ENCODE data around the gene ZNF474. TPM values are rescaled to one million over a fixed set of nuclear protein-coding genes. Genes with fewer than 3 reads are reported as not detected.

The ZNF474 gene
- total and polyA plus RNA-seq, 9 donors, result 0.12 to 5.7 (median 0.31) TPM; not detected in 1

DNA sequence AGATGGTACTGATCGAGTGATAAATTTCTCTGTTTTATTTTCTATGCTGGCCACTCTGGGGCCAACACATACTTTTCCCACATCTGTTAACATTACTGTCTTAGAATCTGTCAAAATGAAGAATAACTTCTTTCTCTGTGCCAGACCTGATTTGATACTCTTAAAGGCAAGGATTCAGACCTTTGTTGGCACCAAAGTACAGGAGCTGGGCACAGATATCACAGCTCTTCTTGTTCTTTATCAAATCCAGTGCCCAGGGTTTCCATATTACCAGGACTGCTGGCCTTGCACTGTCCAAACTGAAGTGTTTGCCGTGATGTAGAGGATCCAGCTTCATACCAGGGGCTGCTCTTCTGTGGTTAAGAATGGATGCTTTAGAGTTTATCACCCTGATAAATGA lies 20.9 kb downstream of the ZNF474 start:
- Histone ChIP-seq H3K27me3 (no peaks in the 10 kb centered on the region), H3K4me3 (no peak overlapping the region), H3K4me1 (ENCODE audit: insufficient read depth) (peaks cover 1% of the 10 kb centered on the region), H3K9me3 (no peaks in the 10 kb centered on the region), H3K27ac (no peak overlapping the region), H3K36me3 (no peaks in the 10 kb centered on the region)
- WGBS, 3 donors, result 62 to 64% (median 64%) methylated on average over 2 of the region's 2 CpGs
- no peak for TF ChIP-seq EP300 (IDR thresholded peaks at IDR 0.05)
- TF ChIP-seq, protein P1, sequence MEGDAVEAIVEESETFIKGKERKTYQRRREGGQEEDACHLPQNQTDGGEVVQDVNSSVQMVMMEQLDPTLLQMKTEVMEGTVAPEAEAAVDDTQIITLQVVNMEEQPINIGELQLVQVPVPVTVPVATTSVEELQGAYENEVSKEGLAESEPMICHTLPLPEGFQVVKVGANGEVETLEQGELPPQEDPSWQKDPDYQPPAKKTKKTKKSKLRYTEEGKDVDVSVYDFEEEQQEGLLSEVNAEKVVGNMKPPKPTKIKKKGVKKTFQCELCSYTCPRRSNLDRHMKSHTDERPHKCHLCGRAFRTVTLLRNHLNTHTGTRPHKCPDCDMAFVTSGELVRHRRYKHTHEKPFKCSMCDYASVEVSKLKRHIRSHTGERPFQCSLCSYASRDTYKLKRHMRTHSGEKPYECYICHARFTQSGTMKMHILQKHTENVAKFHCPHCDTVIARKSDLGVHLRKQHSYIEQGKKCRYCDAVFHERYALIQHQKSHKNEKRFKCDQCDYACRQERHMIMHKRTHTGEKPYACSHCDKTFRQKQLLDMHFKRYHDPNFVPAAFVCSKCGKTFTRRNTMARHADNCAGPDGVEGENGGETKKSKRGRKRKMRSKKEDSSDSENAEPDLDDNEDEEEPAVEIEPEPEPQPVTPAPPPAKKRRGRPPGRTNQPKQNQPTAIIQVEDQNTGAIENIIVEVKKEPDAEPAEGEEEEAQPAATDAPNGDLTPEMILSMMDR (IDR thresholded peaks at IDR 0.05), result no peak
- no peak for TF ChIP-seq POLR2A (IDR thresholded peaks at IDR 0.05)
- intact Hi-C loops (cut with DNase I), result no loop called here
- no peak for DNase-seq

DNA sequence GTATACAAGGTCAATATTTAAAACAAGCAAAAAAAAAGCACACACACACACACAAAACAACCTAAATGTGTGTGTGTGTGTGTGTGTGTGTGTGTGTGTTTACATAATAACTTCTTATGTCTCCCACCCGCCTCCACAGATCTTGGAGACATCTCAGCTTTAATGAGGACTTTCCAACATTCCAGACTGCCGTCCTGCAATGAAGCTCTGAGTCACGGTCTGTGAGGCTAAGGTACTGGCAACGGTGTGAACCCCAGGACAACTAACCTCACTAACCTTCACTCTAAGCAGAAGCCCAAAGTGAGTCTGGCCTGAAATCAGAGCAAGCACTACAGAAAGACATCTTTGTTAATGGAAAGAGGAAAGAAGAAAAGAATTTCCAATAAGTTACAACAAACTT lies 22.3 kb downstream of the ZNF474 start:
- peaks cover 1% of the 10 kb centered on the region for H3K4me1 ChIP-seq (ENCODE audit: insufficient read depth)
- no peak overlapping the region for H3K4me3 ChIP-seq
- WGBS, 3 donors, result 21 to 35% (median 23%) methylated on average over 4 of the region's 4 CpGs
- no peaks in the 10 kb centered on the region for H3K27me3 ChIP-seq
- no peak for TF ChIP-seq EP300 (IDR thresholded peaks at IDR 0.05)
- TF ChIP-seq, protein P1 (IDR thresholded peaks at IDR 0.05), result no peak
- no peak for TF ChIP-seq POLR2A (IDR thresholded peaks at IDR 0.05)
- DNase-seq, result no peak
- H3K27ac ChIP-seq, result no peak overlapping the region
- no peaks in the 10 kb centered on the region for H3K36me3 ChIP-seq
- no peaks in the 10 kb centered on the region for H3K9me3 ChIP-seq
- intact Hi-C loops (cut with DNase I), result no loop called here

DNA sequence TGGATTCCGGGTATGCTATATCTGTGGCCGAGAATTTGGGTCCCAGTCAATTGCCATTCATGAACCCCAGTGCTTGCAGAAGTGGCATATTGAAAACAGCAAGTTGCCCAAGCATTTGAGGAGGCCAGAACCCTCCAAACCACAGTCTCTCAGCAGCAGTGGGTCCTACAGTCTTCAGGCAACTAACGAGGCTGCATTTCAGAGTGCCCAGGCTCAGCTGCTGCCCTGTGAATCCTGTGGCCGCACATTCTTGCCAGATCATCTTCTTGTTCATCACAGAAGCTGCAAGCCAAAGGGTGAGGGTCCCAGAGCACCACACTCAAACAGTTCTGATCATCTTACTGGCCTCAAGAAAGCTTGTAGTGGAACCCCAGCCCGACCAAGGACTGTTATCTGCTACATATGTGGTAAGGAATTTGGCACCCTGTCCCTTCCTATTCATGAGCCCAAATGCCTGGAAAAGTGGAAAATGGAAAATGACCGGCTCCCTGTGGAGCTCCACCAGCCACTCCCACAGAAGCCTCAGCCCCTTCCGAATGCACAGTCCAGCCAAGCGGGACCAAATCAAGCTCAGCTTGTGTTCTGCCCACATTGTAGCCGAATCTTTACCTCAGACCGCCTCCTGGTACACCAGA lies 23.0 kb downstream of the ZNF474 start:
- Histone ChIP-seq H3K9me3 (no peaks in the 10 kb centered on the region), H3K4me3 (no peak overlapping the region), H3K36me3 (no peaks in the 10 kb centered on the region), H3K27ac (no peak overlapping the region), H3K27me3 (no peaks in the 10 kb centered on the region), H3K4me1 (ENCODE audit: insufficient read depth) (peaks cover 1% of the 10 kb centered on the region)
- 75 to 86% (median 85%) methylated on average over 10 of the region's 10 CpGs for WGBS, 3 donors
- no peak for DNase-seq
- intact Hi-C loops (cut with DNase I), result no loop called here
- TF ChIP-seq, protein P1 (IDR thresholded peaks at IDR 0.05), result no peak
- TF ChIP-seq POLR2A (IDR thresholded peaks at IDR 0.05) (no peak), EP300 (IDR thresholded peaks at IDR 0.05) (no peak)

DNA sequence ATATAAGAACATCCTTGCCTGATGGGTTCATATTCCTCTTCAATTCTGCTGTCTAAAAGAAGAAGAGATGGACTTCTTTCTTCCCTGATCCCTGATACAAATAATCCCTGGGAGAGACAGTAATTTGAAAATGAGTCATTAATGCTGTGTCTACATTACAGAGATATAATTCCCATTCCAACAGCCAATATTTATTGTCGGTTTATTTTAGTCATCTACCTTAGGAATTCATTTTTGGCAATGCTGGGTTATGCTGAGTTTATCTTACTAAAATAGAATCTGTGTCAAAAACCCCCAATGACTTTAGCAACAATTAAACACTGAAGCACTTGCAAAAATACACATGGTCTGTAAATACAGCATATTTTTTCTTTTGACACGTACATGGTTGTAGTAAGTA lies 23.9 kb downstream of the ZNF474 start:
- H3K36me3 ChIP-seq, result no peaks in the 10 kb centered on the region
- H3K4me3 ChIP-seq, result no peak overlapping the region
- no peaks in the 10 kb centered on the region for H3K9me3 ChIP-seq
- TF ChIP-seq, protein P1 (IDR thresholded peaks at IDR 0.05), result no peak
- TF ChIP-seq POLR2A (IDR thresholded peaks at IDR 0.05), result no peak
- TF ChIP-seq EP300 (IDR thresholded peaks at IDR 0.05), result no peak
- no peaks in the 10 kb centered on the region for H3K27me3 ChIP-seq
- no peak overlapping the region for H3K27ac ChIP-seq
- DNase-seq, result no peak
- H3K4me1 ChIP-seq (ENCODE audit: insufficient read depth), result peaks cover 1% of the 10 kb centered on the region
- 4 to 11% (median 9%) methylated on average over 2 of the region's 2 CpGs for WGBS, 3 donors
- intact Hi-C loops (cut with DNase I), result no loop called here

Measured in ovary (tissue), 9 donors.